Skeletal muscle satellite cell (primary cell): Measurements from ENCODE around the gene MOXD1.

ENCODE experiments used
- H3K27me3 ChIP-seq: 2 replicates; pipeline ENCODE4 v1.7.0; 2013; ENCODE audit warnings: low read length; ENCODE audit not compliant: control insufficient read depth, insufficient read depth
- H3K36me3 ChIP-seq: 2 replicates; pipeline ENCODE4 v1.7.0; 2013; ENCODE audit warnings: mild to moderate bottlenecking, control low read depth, low read length; ENCODE audit not compliant: insufficient read depth
- H3K4me1 ChIP-seq: 2 replicates; pipeline ENCODE4 v1.7.0; 2013; ENCODE audit warnings: low read length; ENCODE audit not compliant: control insufficient read depth, insufficient read depth
- H3K4me2 ChIP-seq: 2 replicates; pipeline ENCODE4 v1.7.0; 2013; ENCODE audit warnings: mild to moderate bottlenecking, low read length
- H3K4me3 ChIP-seq: 2 replicates; pipeline ENCODE4 v1.7.0; 2013; ENCODE audit warnings: low read length
- H3K9ac ChIP-seq: 2 replicates; pipeline ENCODE4 v1.7.0; 2013; ENCODE audit warnings: mild to moderate bottlenecking, low read depth, low read length, moderate library complexity
- H3K9me3 ChIP-seq: replicated peaks from 2 replicates; pipeline ENCODE4 v1.7.0; 2013; ENCODE audit warnings: mild to moderate bottlenecking, control low read depth, low read length

MOXD1 gene

GRCh38 chr6:132251711-132252110 is 149.6 kb downstream of the MOXD1 start:
- no peak overlapping the region for H3K4me3 ChIP-seq
- H3K27me3 ChIP-seq: no peaks in the 10 kb centered on the region
- H3K4me1 ChIP-seq: no peaks in the 10 kb centered on the region
- no peaks in the 10 kb centered on the region for H3K9me3 ChIP-seq
- no peaks in the 10 kb centered on the region for H3K36me3 ChIP-seq
- no peak overlapping the region for H3K4me2 ChIP-seq
- no peak overlapping the region for H3K9ac ChIP-seq

GRCh38 chr6:132247381-132248159 is 153.7 kb downstream of the MOXD1 start:
- Histone ChIP-seq H3K4me1 (no peaks in the 10 kb centered on the region), H3K36me3 (no peaks in the 10 kb centered on the region), H3K9me3 (no peaks in the 10 kb centered on the region), H3K27me3 (no peaks in the 10 kb centered on the region), H3K9ac (no peak overlapping the region), H3K4me3 (no peak overlapping the region), H3K4me2 (no peak overlapping the region)

- no peaks in the 10 kb centered on the region for H3K9me3 ChIP-seq
- no peak overlapping the region for H3K9ac ChIP-seq
- no peaks in the 10 kb centered on the region for H3K4me1 ChIP-seq
- no peak overlapping the region for H3K4me2 ChIP-seq
- H3K27me3 ChIP-seq: no peaks in the 10 kb centered on the region
- no peaks in the 10 kb centered on the region for H3K36me3 ChIP-seq
- H3K4me3 ChIP-seq: no peak overlapping the region
These were observed 154.5 kb downstream of the MOXD1 start for GRCh38 chr6:132246632-132247270.

GRCh38 chr6:132246120-132246617 is 155.1 kb downstream of the MOXD1 start:
- H3K9ac ChIP-seq: no peak overlapping the region
- no peaks in the 10 kb centered on the region for H3K4me1 ChIP-seq
- H3K4me3 ChIP-seq: no peak overlapping the region
- H3K36me3 ChIP-seq: no peaks in the 10 kb centered on the region
- H3K4me2 ChIP-seq: no peak overlapping the region
- no peaks in the 10 kb centered on the region for H3K27me3 ChIP-seq
- H3K9me3 ChIP-seq: no peaks in the 10 kb centered on the region
